GM12878 (cell line): ENCODE results near the gene GLI1.

Experiments used
- NFIC ChIP-seq: IDR thresholded peaks from 2 replicates; pipeline ENCODE4 v1.6.1; 2012; ENCODE audit warnings: low read depth, mild to moderate bottlenecking, inconsistent platforms, low read length, moderate library complexity
- POLR2AphosphoS2 ChIP-seq: IDR thresholded peaks from 2 replicates; pipeline ENCODE4 v1.6.1; 2011; ENCODE audit warnings: low read depth, mild to moderate bottlenecking, low read length, improper control_type of control experiment, moderate library complexity
- SMC3 ChIP-seq: IDR thresholded peaks from 2 replicates; pipeline ENCODE4 v1.6.1; 2011; ENCODE audit warnings: low read length, improper control_type of control experiment, borderline replicate concordance

- TF ChIP-seq SMC3 (no peak), POLR2AphosphoS2 (no peak), NFIC (no peak)
These were observed 43.3 kb upstream of the GLI1 start for GRCh38 chr12:57416039-57416996.
